ENCODE data around the gene FNDC11.
"Not testable (repeated sequence)": the region's sequence is repeated elsewhere in the genome, so short reads cannot be mapped to it uniquely, and the experiment has no call there.

The FNDC11 gene

DNA sequence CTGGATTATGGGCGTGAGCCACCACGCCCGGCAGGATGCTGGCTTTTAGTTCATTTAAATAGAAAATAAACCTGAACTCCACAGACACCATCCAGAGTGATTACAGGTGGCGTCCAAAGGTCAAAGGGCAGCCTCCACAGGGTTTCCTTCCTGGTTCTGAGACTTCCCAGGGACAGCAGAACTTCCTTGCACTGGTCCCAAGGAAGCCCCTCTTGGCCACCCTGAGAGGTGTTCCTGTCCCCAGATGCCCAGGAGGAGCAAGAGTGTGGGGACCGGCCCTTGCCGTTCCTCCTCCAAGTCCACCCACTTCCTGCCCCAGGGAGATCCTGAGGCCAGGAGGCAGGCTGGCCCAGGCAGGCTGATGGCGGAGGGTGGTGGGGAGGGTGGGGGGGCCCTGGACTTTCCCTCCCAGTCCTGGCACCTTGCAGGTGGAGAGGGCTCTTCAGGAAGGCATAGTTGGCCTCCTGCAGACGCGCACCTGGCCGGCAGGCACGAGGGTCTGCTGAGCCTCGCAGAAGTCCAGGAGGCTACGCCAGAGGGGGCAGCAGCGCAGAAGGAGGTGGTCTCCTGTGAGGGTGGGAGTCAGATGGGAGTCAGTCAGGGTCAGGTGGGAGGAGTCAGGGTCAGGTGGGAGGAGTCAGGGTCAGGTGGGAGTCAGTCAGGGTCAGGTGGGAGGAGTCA, 5.0 kb downstream of the FNDC11 start:
- TF ChIP-seq, protein P1, sequence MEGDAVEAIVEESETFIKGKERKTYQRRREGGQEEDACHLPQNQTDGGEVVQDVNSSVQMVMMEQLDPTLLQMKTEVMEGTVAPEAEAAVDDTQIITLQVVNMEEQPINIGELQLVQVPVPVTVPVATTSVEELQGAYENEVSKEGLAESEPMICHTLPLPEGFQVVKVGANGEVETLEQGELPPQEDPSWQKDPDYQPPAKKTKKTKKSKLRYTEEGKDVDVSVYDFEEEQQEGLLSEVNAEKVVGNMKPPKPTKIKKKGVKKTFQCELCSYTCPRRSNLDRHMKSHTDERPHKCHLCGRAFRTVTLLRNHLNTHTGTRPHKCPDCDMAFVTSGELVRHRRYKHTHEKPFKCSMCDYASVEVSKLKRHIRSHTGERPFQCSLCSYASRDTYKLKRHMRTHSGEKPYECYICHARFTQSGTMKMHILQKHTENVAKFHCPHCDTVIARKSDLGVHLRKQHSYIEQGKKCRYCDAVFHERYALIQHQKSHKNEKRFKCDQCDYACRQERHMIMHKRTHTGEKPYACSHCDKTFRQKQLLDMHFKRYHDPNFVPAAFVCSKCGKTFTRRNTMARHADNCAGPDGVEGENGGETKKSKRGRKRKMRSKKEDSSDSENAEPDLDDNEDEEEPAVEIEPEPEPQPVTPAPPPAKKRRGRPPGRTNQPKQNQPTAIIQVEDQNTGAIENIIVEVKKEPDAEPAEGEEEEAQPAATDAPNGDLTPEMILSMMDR (IDR thresholded peaks at IDR 0.05; ENCODE audit: control insufficient read depth, insufficient read depth, low read depth, low read length, missing control alignments), result no peak
- DNase-seq (ENCODE audit: low read depth), result no peak
- no peak overlapping the region for H3K4me3 ChIP-seq (ENCODE audit: control insufficient read depth, low read depth, low read length)

GRCh38 chr20:63559485-63560332, 5.8 kb downstream of the FNDC11 start:
- H3K4me3 ChIP-seq (ENCODE audit: control insufficient read depth, low read depth, low read length), result not testable (repeated sequence)

DNA sequence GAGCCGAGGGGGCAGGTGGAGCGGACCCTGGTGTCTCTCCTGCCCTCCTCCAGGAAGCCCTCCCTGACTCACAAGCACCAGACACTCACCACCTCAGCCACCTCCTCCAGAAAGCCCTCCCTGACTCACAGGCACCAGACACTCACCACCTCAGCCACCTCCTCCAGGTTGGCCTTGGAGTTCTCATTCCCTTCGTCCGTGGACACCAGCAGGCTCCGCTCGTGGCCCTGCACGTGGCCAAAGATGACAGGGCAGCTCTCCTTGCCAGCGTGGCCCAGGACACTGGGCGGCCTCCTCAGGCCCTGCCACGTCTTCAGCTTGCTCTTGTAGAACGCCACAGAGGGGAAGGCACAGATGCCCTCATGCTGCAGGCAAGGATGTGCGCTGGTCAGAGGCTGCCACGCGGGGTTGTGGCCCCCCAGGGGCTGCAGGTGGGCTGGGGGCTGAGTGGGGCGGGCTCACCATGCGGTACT, 6.4 kb downstream of the FNDC11 start:
- no peak overlapping the region for H3K4me3 ChIP-seq (ENCODE audit: control insufficient read depth, low read depth, low read length)
- DNase-seq (ENCODE audit: low read depth), result no peak
- TF ChIP-seq, protein P1 (IDR thresholded peaks at IDR 0.05; ENCODE audit: control insufficient read depth, insufficient read depth, low read depth, low read length, missing control alignments), result no peak

More at GRCh38 chr20:63559485-63560332, 5.8 kb downstream of the FNDC11 start:
- DNase-seq (ENCODE audit: low read depth), result not testable (repeated sequence)

DNA sequence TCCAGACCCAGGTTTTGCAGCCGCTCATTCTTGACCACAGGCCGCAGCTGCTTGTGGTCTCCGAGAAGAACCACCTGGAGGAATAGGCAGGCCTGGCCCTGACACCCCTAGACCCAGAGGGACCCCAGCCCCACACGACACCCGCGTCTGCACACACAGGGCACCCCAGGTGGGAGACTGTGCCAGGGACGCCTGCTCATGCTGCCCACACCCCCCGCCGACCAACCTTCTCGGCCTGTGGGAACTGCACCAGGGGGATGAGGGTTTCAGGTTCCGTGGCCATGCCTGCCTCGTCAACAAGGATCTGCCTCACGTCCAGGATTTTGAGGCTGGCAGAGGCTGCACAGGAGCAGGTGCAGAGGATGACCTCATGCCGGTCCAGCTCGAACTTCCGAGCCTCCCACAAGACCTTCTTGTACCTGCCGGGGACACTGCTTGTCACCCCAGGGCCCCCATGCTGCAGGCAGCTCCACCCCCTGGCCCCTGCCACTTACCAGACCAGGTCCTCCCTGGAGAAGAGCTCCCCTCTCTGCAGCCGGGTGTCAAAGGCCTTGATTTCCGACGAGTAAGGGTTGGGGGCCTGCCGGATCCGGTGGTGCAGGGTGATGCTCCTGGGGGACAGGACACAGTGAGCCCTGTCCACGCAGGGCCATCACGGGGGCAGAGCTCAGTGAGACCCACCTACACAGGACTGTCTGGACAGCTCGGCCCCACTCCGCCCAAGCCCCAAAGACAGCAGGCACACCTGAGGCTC, 7.1 kb downstream of the FNDC11 start:
- no peak for DNase-seq (ENCODE audit: low read depth)
- TF ChIP-seq, protein P1 (IDR thresholded peaks at IDR 0.05; ENCODE audit: control insufficient read depth, insufficient read depth, low read depth, low read length, missing control alignments), result no peak
- H3K4me3 ChIP-seq (ENCODE audit: control insufficient read depth, low read depth, low read length), result no peak overlapping the region

GRCh38 chr20:63561624-63562396, 7.9 kb downstream of the FNDC11 start:
- no peak for DNase-seq (ENCODE audit: low read depth)
- TF ChIP-seq, protein P1 (IDR thresholded peaks at IDR 0.05; ENCODE audit: control insufficient read depth, insufficient read depth, low read depth, low read length, missing control alignments), result no peak
- no peak overlapping the region for H3K4me3 ChIP-seq (ENCODE audit: control insufficient read depth, low read depth, low read length)

GRCh38 chr20:63562461-63563224, 8.7 kb downstream of the FNDC11 start:
- no peak for DNase-seq (ENCODE audit: low read depth)
- TF ChIP-seq, protein P1 (IDR thresholded peaks at IDR 0.05; ENCODE audit: control insufficient read depth, insufficient read depth, low read depth, low read length, missing control alignments), result no peak
- H3K4me3 ChIP-seq (ENCODE audit: control insufficient read depth, low read depth, low read length), result no peak overlapping the region

All from AG09309 (cell line).